Uterus (tissue), 4 donors: ENCODE results near the gene CD163. TPM values are rescaled to one million over a fixed set of nuclear protein-coding genes. Genes with fewer than 3 reads are reported as not detected.

Experiments used
- DNase-seq, 2 donors: peaks; one replicate each; pipeline ENCODE4 v3.0.0-alpha.2; 2019 to 2020
- H3K27ac ChIP-seq, 2 donors: fragments of 200-600 bp; sonication (generic); 1 replicate in 1 of 2; 2 replicates in 1 of 2; pipeline ENCODE4 v1.5.1; 2016 to 2018
- H3K27me3 ChIP-seq, 2 donors: fragments of 200-600 bp; sonication (generic); one replicate each; pipeline ENCODE4 v1.5.1; 2018 to 2019; ENCODE audit warnings: control low read depth in 1 of 2
- H3K36me3 ChIP-seq, 2 donors: fragments of 200-600 bp; sonication (generic); one replicate each; pipeline ENCODE4 v1.5.1; 2019; ENCODE audit warnings: control low read depth in 1 of 2
- H3K4me1 ChIP-seq, 2 donors: fragments of 200-600 bp; sonication (generic); one replicate each; pipeline ENCODE4 v1.5.1; 2018 to 2019; ENCODE audit warnings: control low read depth in 1 of 2
- H3K4me3 ChIP-seq, 2 donors: fragments of 200-600 bp; sonication (generic); 1 replicate in 1 of 2; 2 replicates in 1 of 2; pipeline ENCODE4 v1.5.1; 2018 to 2019; ENCODE audit warnings: mild to moderate bottlenecking in 1 of 2
- H3K9me3 ChIP-seq, 2 donors: fragments of 200-600 bp; sonication (generic); one replicate each; pipeline ENCODE4 v1.5.1; 2019; ENCODE audit warnings: control low read depth in 1 of 2
- POLR2A ChIP-seq, 2 donors: fragments of 450-650 bp; IDR thresholded peaks; one replicate each; pipeline ENCODE4 v1.6.1; 2016; ENCODE audit warnings: antibody characterized with exemption in 2 of 2, mild to moderate bottlenecking in 1 of 2, moderate library complexity in 1 of 2
- intact Hi-C: fragments of 100-400 bp; cut with DNase I; formaldehyde crosslinking; loops from one replicate; pipeline ENCODE4 v1.15.1; 2023; ENCODE audit warnings: low total_unique reads
- total RNA-seq, 4 donors: library from RNA; depleted of rRNA in 3 of 4; stranded (reverse); fragments of >200 nt in 3 of 4; gene quantifications; one replicate each; pipeline versions ENCODE4 v1.1.0 to v1.2.4, GENCODE V29; 2014 to 2023
- TF ChIP-seq, protein P1 (sequence below), 4 experiments: fragments of 200-600 bp in 2 of 4; fragments of 450-650 bp in 2 of 4; sonication (generic) in 2 of 4; IDR thresholded peaks; one replicate each; pipeline ENCODE4 v1.5.1; 2016 to 2019; ENCODE audit warnings: antibody characterized with exemption in 4 of 4, mild to moderate bottlenecking in 2 of 4, moderate library complexity in 1 of 4
- donor health status: DM: yes; HTN: yes; CAD: no.

Gene CD163
- total RNA-seq, 4 donors from 2014 or later, result 15.2 to 203 (median 74.8) TPM

GRCh38 chr12:7451756-7452155, 51.8 kb downstream of the CD163 start:
- H3K4me1 ChIP-seq, result no peaks in the 10 kb centered on the region
- no peak overlapping the region for H3K4me3 ChIP-seq
- H3K27me3 ChIP-seq, result no peaks in the 10 kb centered on the region
- TF ChIP-seq POLR2A (IDR thresholded peaks at IDR 0.05), result no peak
- TF ChIP-seq, protein P1, sequence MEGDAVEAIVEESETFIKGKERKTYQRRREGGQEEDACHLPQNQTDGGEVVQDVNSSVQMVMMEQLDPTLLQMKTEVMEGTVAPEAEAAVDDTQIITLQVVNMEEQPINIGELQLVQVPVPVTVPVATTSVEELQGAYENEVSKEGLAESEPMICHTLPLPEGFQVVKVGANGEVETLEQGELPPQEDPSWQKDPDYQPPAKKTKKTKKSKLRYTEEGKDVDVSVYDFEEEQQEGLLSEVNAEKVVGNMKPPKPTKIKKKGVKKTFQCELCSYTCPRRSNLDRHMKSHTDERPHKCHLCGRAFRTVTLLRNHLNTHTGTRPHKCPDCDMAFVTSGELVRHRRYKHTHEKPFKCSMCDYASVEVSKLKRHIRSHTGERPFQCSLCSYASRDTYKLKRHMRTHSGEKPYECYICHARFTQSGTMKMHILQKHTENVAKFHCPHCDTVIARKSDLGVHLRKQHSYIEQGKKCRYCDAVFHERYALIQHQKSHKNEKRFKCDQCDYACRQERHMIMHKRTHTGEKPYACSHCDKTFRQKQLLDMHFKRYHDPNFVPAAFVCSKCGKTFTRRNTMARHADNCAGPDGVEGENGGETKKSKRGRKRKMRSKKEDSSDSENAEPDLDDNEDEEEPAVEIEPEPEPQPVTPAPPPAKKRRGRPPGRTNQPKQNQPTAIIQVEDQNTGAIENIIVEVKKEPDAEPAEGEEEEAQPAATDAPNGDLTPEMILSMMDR (IDR thresholded peaks at IDR 0.05), result no peak
- H3K27ac ChIP-seq, result no peak overlapping the region
- H3K9me3 ChIP-seq, result no peaks in the 10 kb centered on the region
- intact Hi-C loops, result no loop called here
- DNase-seq, result no peak
- no peaks in the 10 kb centered on the region for H3K36me3 ChIP-seq

DNA sequence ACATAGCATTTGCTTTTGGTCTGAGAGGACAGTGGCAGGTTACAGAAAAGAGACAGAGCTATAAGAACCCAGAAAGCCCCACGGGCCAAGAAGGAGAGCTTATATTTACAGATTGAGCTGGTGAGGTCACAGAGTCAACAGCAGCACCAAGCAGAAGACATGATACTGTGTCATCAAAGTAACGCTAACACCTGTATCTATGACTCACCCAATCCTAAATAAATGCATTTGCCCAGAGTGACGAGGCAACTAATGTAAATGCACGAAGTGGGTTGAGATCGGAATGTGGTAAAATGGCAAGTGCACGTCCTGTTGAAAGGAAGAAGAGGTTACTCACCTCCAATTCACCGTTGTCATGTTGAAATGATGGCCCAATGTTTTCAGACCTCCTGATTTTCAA, 52.9 kb downstream of the CD163 start:
- no peak for DNase-seq
- Histone ChIP-seq H3K27ac (no peak overlapping the region), H3K4me3 (no peak overlapping the region), H3K27me3 (no peaks in the 10 kb centered on the region), H3K9me3 (no peaks in the 10 kb centered on the region), H3K36me3 (no peaks in the 10 kb centered on the region), H3K4me1 (no peaks in the 10 kb centered on the region)
- no peak for TF ChIP-seq POLR2A (IDR thresholded peaks at IDR 0.05)
- TF ChIP-seq, protein P1 (IDR thresholded peaks at IDR 0.05), result no peak
- intact Hi-C loops, result no loop called here

- no peaks in the 10 kb centered on the region for H3K36me3 ChIP-seq
- H3K4me3 ChIP-seq, result no peak overlapping the region
- no peaks in the 10 kb centered on the region for H3K9me3 ChIP-seq
- no peaks in the 10 kb centered on the region for H3K4me1 ChIP-seq
- TF ChIP-seq, protein P1 (IDR thresholded peaks at IDR 0.05), result no peak
- TF ChIP-seq POLR2A (IDR thresholded peaks at IDR 0.05), result no peak
- no peak for DNase-seq
- intact Hi-C loops, result no loop called here
- no peaks in the 10 kb centered on the region for H3K27me3 ChIP-seq
- H3K27ac ChIP-seq, result no peak overlapping the region
Measured at GRCh38 chr12:7448099-7448498, 55.5 kb downstream of the CD163 start.

DNA sequence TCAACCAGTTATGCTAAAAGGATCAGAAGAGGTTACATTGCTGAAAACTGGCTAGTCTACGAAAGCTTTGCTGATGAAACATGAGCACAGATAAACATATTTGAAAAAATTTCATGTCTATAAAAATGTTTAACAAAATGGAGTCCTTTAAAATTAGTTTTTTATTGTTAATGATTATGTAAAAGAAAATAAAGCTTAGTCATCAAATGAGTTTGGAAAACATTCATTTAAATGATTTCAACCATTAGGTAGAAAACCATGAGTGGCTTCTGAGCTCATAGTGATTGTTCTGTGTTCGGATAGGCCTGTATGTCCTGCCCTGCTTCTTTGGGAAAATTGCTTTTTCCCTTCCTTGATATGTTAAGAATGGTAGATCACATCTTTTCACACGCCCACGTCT, 59.0 kb downstream of the CD163 start:
- no peak for DNase-seq
- intact Hi-C loops, result no loop called here
- H3K27ac ChIP-seq, result no peak overlapping the region
- no peaks in the 10 kb centered on the region for H3K36me3 ChIP-seq
- no peaks in the 10 kb centered on the region for H3K4me1 ChIP-seq
- TF ChIP-seq, protein P1 (IDR thresholded peaks at IDR 0.05), result no peak
- TF ChIP-seq POLR2A (IDR thresholded peaks at IDR 0.05), result no peak
- no peak overlapping the region for H3K4me3 ChIP-seq
- no peaks in the 10 kb centered on the region for H3K27me3 ChIP-seq
- H3K9me3 ChIP-seq, result no peaks in the 10 kb centered on the region

- Histone ChIP-seq H3K27me3 (no peaks in the 10 kb centered on the region), H3K4me1 (no peaks in the 10 kb centered on the region), H3K36me3 (no peaks in the 10 kb centered on the region), H3K9me3 (no peaks in the 10 kb centered on the region), H3K27ac (no peak within 1 kb of the TSS), H3K4me3 (no peak within 1 kb of the TSS)
- intact Hi-C loops, result no loop called here
- TF ChIP-seq, protein P1 (IDR thresholded peaks at IDR 0.05), result no peak
- no peak for TF ChIP-seq POLR2A (IDR thresholded peaks at IDR 0.05)
- DNase-seq, result no peak
Measured at GRCh38 chr12:7444076-7444475, 59.5 kb downstream of the CD163 start, which contains the start of gene CD163L1. CD163L1 (minus strand) TSS chr12:7444153; CDS start chr12:7444127, 26 bp downstream.
